ENCODE measurements around the gene RPSA. TPM values are rescaled to one million over a fixed set of nuclear protein-coding genes. Genes with fewer than 3 reads are reported as not detected.

The RPSA gene
- total RNA-seq, 1 donor from 2014 or later = 1,256 TPM

GRCh38 chr3:39460677-39461076 lies 54.2 kb downstream of the RPSA start:
- no peak for DNase-seq

Other genes starting within 250 kb of the RPSA start
- not detected in 2 replicates for gene XIRP1, start 214.1 kb upstream of the RPSA start, total RNA-seq
- not detected in 2 replicates for gene CX3CR1, start 126.7 kb upstream of the RPSA start, total RNA-seq
- not detected in 2 replicates for gene CCR8, start 77.0 kb upstream of the RPSA start, total RNA-seq
- gene SLC25A38, start 23.4 kb upstream of the RPSA start, total RNA-seq = 16.4 and 17.4 TPM in 2 replicates
- gene MOBP, start 61.0 kb downstream of the RPSA start, total RNA-seq = 0.19 TPM in 1 of 2 replicates, not detected in the other